A549 (cell line): Measurements from ENCODE around the gene KIFBP.

Experiments used
- ATOH8 ChIP-seq: fragments of 250-450 bp; sonication (Bioruptor Pico); IDR thresholded peaks from 2 replicates; pipeline ENCODE4 v1.5.0; 2020; ENCODE audit warnings: low read depth, mild to moderate bottlenecking, moderate library complexity
- CTCF ChIP-seq: fragments of >200 bp; sonication (Bioruptor Twin); formaldehyde crosslinking; IDR thresholded peaks from 3 replicates; pipeline ENCODE4 v1.5.1; 2016
- JUN ChIP-seq, 2 experiments: fragments of >200 bp; sonication (Bioruptor Twin); formaldehyde crosslinking; IDR thresholded peaks; 2 replicates in 1 of 2; 3 replicates in 1 of 2; pipeline ENCODE4 v1.6.1; 2016 to 2017
- POLR2A ChIP-seq: IDR thresholded peaks from 2 replicates; pipeline ENCODE4 v1.6.1; 2012; ENCODE audit warnings: mild to moderate bottlenecking, low read length
- SREBF2 ChIP-seq: fragments of 450-650 bp; IDR thresholded peaks from 2 replicates; pipeline ENCODE4 v1.6.1; 2014; ENCODE audit warnings: mild to moderate bottlenecking, moderate library complexity

- TF ChIP-seq SREBF2: no peak
- TF ChIP-seq ATOH8 (CRISPR knock-in tag): no peak
- no peak for TF ChIP-seq POLR2A
- no peak for TF ChIP-seq JUN (IDR thresholded peaks at IDR 0.05)
- no peak for TF ChIP-seq CTCF
Measured at GRCh38 chr10:69045441-69046300, 57.1 kb downstream of the KIFBP start.
